CD4-positive, alpha-beta memory T cell (primary cell): ENCODE data around the gene ZEB2. TPM values are rescaled to one million over a fixed set of nuclear protein-coding genes. Genes with fewer than 3 reads are reported as not detected.

ENCODE experiments used
- CTCF ChIA-PET: fragments of 350-600 bp; sonication (Branson Sonifier 250); formaldehyde crosslinking; loops from one replicate; lab custom pipeline; 2021; ENCODE audit warnings: inconsistent platforms; ENCODE audit not compliant: partially characterized antibody; lab: Charles Lee
- POLR2A ChIA-PET: fragments of 350-600 bp; sonication (Branson Sonifier 250); formaldehyde crosslinking; loops from one replicate; lab custom pipeline; 2021; ENCODE audit not compliant: partially characterized antibody; lab: Charles Lee
- DNase-seq, 5 donors: peaks; one replicate each; pipeline versions ENCODE4 v3.0.0 to v3.0.0-alpha.2; 2020 to 2022; ENCODE audit warnings: mixed read lengths in 1 of 5
- H3K27ac ChIP-seq: one replicate; pipeline ENCODE4 v1.7.0; 2013; ENCODE audit warnings: low read depth, low read length
- H3K27me3 ChIP-seq: 2 replicates; pipeline ENCODE4 v1.7.0; 2013; ENCODE audit warnings: mild to moderate bottlenecking, low read length, moderate library complexity; ENCODE audit not compliant: insufficient read depth
- H3K36me3 ChIP-seq: 2 replicates; pipeline ENCODE4 v1.7.0; 2013; ENCODE audit warnings: mild to moderate bottlenecking, low read length, moderate library complexity; ENCODE audit not compliant: insufficient read depth
- H3K4me1 ChIP-seq: 2 replicates; pipeline ENCODE4 v1.7.0; 2013; ENCODE audit warnings: mild to moderate bottlenecking, low read length, moderate library complexity; ENCODE audit not compliant: insufficient read depth
- H3K4me3 ChIP-seq, 2 donors: one replicate each; pipeline ENCODE4 v1.7.0; 2013; ENCODE audit warnings: low read length in 2 of 2, mild to moderate bottlenecking in 1 of 2
- H3K9me3 ChIP-seq, 2 donors: one replicate each; pipeline ENCODE4 v1.7.0; 2013; ENCODE audit warnings: low read length in 2 of 2, control low read depth in 1 of 2; ENCODE audit not compliant: control insufficient read depth in 1 of 2
- H3K27ac Mint-ChIP-seq, 7 donors: one replicate each; pipeline ENCODE4 v1.8.0; 2020 to 2021; ENCODE audit warnings: mixed read lengths in 7 of 7, mild to moderate bottlenecking in 6 of 7, inconsistent platforms in 3 of 7, moderate library complexity in 3 of 7
- H3K27me3 Mint-ChIP-seq, 2 donors: one replicate each; pipeline ENCODE4 v1.8.0; 2020 to 2021; ENCODE audit warnings: mixed read lengths in 2 of 2
- H3K36me3 Mint-ChIP-seq, 2 donors: one replicate each; pipeline ENCODE4 v1.8.0; 2020 to 2021; ENCODE audit warnings: mixed read lengths in 2 of 2, inconsistent platforms in 1 of 2, mild to moderate bottlenecking in 1 of 2
- H3K4me1 Mint-ChIP-seq, 4 donors: one replicate each; pipeline ENCODE4 v1.8.0; 2020 to 2021; ENCODE audit warnings: mixed read lengths in 4 of 4, mild to moderate bottlenecking in 1 of 4
- H3K4me3 Mint-ChIP-seq, 8 donors: one replicate each; pipeline ENCODE4 v1.8.0; 2020 to 2021; ENCODE audit warnings: mixed read lengths in 8 of 8, mild to moderate bottlenecking in 7 of 8, moderate library complexity in 6 of 8, inconsistent platforms in 3 of 8
- H3K9me3 Mint-ChIP-seq, 8 donors: one replicate each; pipeline ENCODE4 v1.8.0; 2020 to 2021; ENCODE audit warnings: mixed read lengths in 8 of 8, mild to moderate bottlenecking in 5 of 8, inconsistent platforms in 3 of 8, moderate library complexity in 1 of 8
- intact Hi-C: fragments of 100-400 bp; cut with micrococcal nuclease; formaldehyde crosslinking; loops from one replicate; pipeline ENCODE4 v1.15.1; 2023
- polyA plus RNA-seq, 2 donors: library from polyadenylated mRNA; unstranded; fragments of 300-500 nt; fragmentation: Illumina TruSeq; gene quantifications; one replicate each; pipeline ENCODE4 v1.2.3, GENCODE V29; 2021
- total RNA-seq, 2 experiments: library from RNA; stranded (reverse); gene quantifications; one replicate each; pipeline ENCODE4 v1.2.3, GENCODE V29; 2021

Gene ZEB2
- total and polyA plus RNA-seq, 4 experiments from 2014 or later: 0.83 to 5.2 (median 2.6) TPM

DNA sequence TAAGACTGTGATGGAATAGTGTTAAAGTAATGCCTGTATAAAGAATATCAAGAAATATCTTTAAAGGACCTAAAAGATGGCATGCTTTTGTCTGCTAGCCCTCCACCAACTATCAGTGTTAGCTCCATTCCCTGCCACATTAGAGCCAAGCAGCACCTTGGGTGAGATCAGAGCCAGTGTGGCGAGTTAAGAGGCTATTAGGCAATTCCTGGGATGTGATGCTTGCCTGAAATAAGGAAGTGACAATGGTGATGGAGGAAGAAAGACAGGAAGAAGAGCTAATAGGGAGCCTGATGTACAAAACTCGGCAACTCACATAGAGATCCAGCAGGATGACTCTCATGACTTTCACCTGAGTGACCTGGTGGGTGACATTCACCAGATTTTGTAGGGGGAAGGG, 143.5 kb downstream of the ZEB2 start:
- H3K27ac Mint-ChIP-seq: no peak overlapping the region
- H3K36me3 Mint-ChIP-seq: no peaks in the 10 kb centered on the region
- Histone ChIP-seq H3K27me3 (no peaks in the 10 kb centered on the region), H3K4me3 (no peak overlapping the region), H3K27ac (no peak overlapping the region), H3K4me1 (no peaks in the 10 kb centered on the region), H3K9me3 (no peaks in the 10 kb centered on the region), H3K36me3 (no peaks in the 10 kb centered on the region)
- H3K4me3 Mint-ChIP-seq: no peak overlapping the region
- peaks cover 11 to 16% of the 10 kb centered on the region in 2 donors for H3K27me3 Mint-ChIP-seq
- CTCF ChIA-PET: no interaction called here
- H3K4me1 Mint-ChIP-seq: peaks cover 0 to 1% (median 0%) of the 10 kb centered on the region in 4 donors
- intact Hi-C loops: no loop called here
- H3K9me3 Mint-ChIP-seq: peaks cover 0 to 2% (median 0%) of the 10 kb centered on the region in 8 donors
- no peak for DNase-seq
- POLR2A ChIA-PET: no interaction called here

DNA sequence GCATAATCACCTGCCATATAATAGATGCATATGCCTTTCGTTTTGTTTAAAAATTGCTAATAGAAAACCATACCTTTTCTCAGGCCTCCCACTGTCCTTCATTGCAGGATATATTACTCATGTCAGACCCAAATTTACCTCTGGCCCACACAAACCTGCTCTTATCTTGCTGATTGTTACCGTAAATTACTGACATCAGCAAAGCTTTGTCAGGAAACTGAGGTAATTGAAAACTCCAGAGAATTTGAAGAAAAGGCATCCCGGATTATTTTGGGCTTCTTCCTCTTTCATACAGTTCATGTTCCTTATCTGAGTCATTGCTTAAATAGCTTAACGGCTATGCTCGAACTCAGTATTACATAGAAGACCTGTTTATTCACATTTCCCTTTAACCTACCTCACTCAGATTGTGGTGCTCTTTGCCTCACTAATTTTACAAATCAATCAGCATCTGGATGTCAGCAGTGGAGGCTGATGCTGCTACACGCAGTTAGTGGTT, 145.7 kb downstream of the ZEB2 start:
- ChIA-PET CTCF (no interaction called here), POLR2A (no interaction called here)
- Mint-ChIP-seq H3K27me3 (peaks cover 3 to 15% of the 10 kb centered on the region in 2 donors), H3K4me1 (peaks cover 0 to 5% (median 1%) of the 10 kb centered on the region in 4 donors), H3K36me3 (no peaks in the 10 kb centered on the region), H3K27ac (no peak overlapping the region), H3K4me3 (no peak overlapping the region), H3K9me3 (peaks cover 0 to 2% (median 0%) of the 10 kb centered on the region in 8 donors)
- intact Hi-C loops: no loop called here
- Histone ChIP-seq H3K4me3 (no peak overlapping the region), H3K27ac (no peak overlapping the region), H3K4me1 (no peaks in the 10 kb centered on the region), H3K9me3 (no peaks in the 10 kb centered on the region), H3K27me3 (no peaks in the 10 kb centered on the region), H3K36me3 (no peaks in the 10 kb centered on the region)
- DNase-seq: no peak

GRCh38 chr2:144372410-144373080, 147.4 kb downstream of the ZEB2 start:
- H3K36me3 Mint-ChIP-seq: no peaks in the 10 kb centered on the region
- intact Hi-C loops: no loop called here

GRCh38 chr2:144370937-144371584, 148.9 kb downstream of the ZEB2 start:
- POLR2A ChIA-PET: no interaction called here
- CTCF ChIA-PET: interaction anchor here (0.5 to 0.9 kb wide), 2 partner anchors 13 to 125 kb away, joined by 3 to 5 read pairs; no protein-coding TSS in a partner anchor
- no peak overlapping the region for H3K27ac Mint-ChIP-seq

More at GRCh38 chr2:144372410-144373080, 147.4 kb downstream of the ZEB2 start:
- H3K4me1 ChIP-seq: no peaks in the 10 kb centered on the region
- H3K9me3 ChIP-seq: no peaks in the 10 kb centered on the region
- H3K27me3 ChIP-seq: no peaks in the 10 kb centered on the region
- Mint-ChIP-seq H3K4me3 (no peak overlapping the region), H3K4me1 (peaks cover 0 to 5% (median 1%) of the 10 kb centered on the region in 4 donors), H3K27ac (no peak overlapping the region), H3K9me3 (peaks cover 0 to 2% (median 0%) of the 10 kb centered on the region in 8 donors), H3K27me3 (peaks cover 2 to 14% of the 10 kb centered on the region in 2 donors)
- H3K27ac ChIP-seq: no peak overlapping the region
- DNase-seq: no peak
- H3K4me3 ChIP-seq: no peak overlapping the region
- ChIA-PET POLR2A (no interaction called here), CTCF (no interaction called here)
- no peaks in the 10 kb centered on the region for H3K36me3 ChIP-seq

GRCh38 chr2:144369416-144369815, 150.5 kb downstream of the ZEB2 start:
- no peak for DNase-seq
- ChIA-PET CTCF (no interaction called here), POLR2A (no interaction called here)
- intact Hi-C loops: no loop called here
- no peaks in the 10 kb centered on the region for H3K9me3 ChIP-seq
- H3K9me3 Mint-ChIP-seq: no peaks in the 10 kb centered on the region
- H3K4me3 Mint-ChIP-seq: no peak overlapping the region
- H3K27ac ChIP-seq: no peak overlapping the region
- no peaks in the 10 kb centered on the region for H3K4me1 ChIP-seq
- no peak overlapping the region for H3K27ac Mint-ChIP-seq
- H3K36me3 Mint-ChIP-seq: no peaks in the 10 kb centered on the region
- no peak overlapping the region for H3K4me3 ChIP-seq
- H3K4me1 Mint-ChIP-seq: peaks cover 0 to 5% (median 1%) of the 10 kb centered on the region in 4 donors
- no peaks in the 10 kb centered on the region for H3K27me3 ChIP-seq
- H3K27me3 Mint-ChIP-seq: peaks cover 0 to 5% of the 10 kb centered on the region in 2 donors
- H3K36me3 ChIP-seq: no peaks in the 10 kb centered on the region

More at GRCh38 chr2:144370937-144371584, 148.9 kb downstream of the ZEB2 start:
- peaks cover 0 to 2% (median 0%) of the 10 kb centered on the region in 8 donors for H3K9me3 Mint-ChIP-seq
- Histone ChIP-seq H3K4me1 (no peaks in the 10 kb centered on the region), H3K36me3 (no peaks in the 10 kb centered on the region), H3K4me3 (no peak overlapping the region), H3K27me3 (no peaks in the 10 kb centered on the region), H3K27ac (no peak overlapping the region), H3K9me3 (no peaks in the 10 kb centered on the region)
- intact Hi-C loops: no loop called here
- H3K36me3 Mint-ChIP-seq: no peaks in the 10 kb centered on the region
- no peak overlapping the region for H3K4me3 Mint-ChIP-seq
- H3K4me1 Mint-ChIP-seq: peaks cover 0 to 5% (median 1%) of the 10 kb centered on the region in 4 donors
- H3K27me3 Mint-ChIP-seq: peaks cover 2 to 11% of the 10 kb centered on the region in 2 donors
- no peak for DNase-seq

- ChIA-PET POLR2A (no interaction called here), CTCF (no interaction called here)
- Mint-ChIP-seq H3K27ac (no peak overlapping the region), H3K4me3 (no peak overlapping the region), H3K9me3 (no peaks in the 10 kb centered on the region), H3K36me3 (no peaks in the 10 kb centered on the region), H3K27me3 (peaks cover 0 to 1% of the 10 kb centered on the region in 2 donors), H3K4me1 (peaks cover 0 to 5% (median 1%) of the 10 kb centered on the region in 4 donors)
- no peaks in the 10 kb centered on the region for H3K27me3 ChIP-seq
- H3K27ac ChIP-seq: no peak overlapping the region
- intact Hi-C loops: no loop called here
- DNase-seq: no peak
- H3K4me3 ChIP-seq: no peak overlapping the region
- H3K36me3 ChIP-seq: no peaks in the 10 kb centered on the region
- H3K4me1 ChIP-seq: no peaks in the 10 kb centered on the region
- no peaks in the 10 kb centered on the region for H3K9me3 ChIP-seq
Observed at GRCh38 chr2:144366825-144367429, 153.0 kb downstream of the ZEB2 start.
